ENCODE results near the gene WDR90.

Gene WDR90

GRCh38 chr16:674968-675883 lies 26.1 kb downstream of the WDR90 start, which contains the start of gene RHBDL1:
RHBDL1 (plus strand) TSS chr16:675671; CDS start chr16:675791, 120 bp downstream.
- no peak for DNase-seq (ENCODE audit: low read depth in 3 of 3, low spot score in 1 of 3)

- DNase-seq (ENCODE audit: low read depth in 3 of 3, low spot score in 1 of 3), result no peak
Measured at GRCh38 chr16:675884-676564, 26.9 kb downstream of the WDR90 start.

- DNase-seq (ENCODE audit: low read depth in 3 of 3, low spot score in 1 of 3), result no peak
Measured at GRCh38 chr16:676565-676902, 27.4 kb downstream of the WDR90 start.

GRCh38 chr16:676913-677312 lies 27.7 kb downstream of the WDR90 start:
- DNase-seq (ENCODE audit: low read depth in 3 of 3, low spot score in 1 of 3), result no peak

GRCh38 chr16:677316-678190 lies 28.4 kb downstream of the WDR90 start:
- no peak for DNase-seq (ENCODE audit: low read depth in 3 of 3, low spot score in 1 of 3)

GRCh38 chr16:678209-678857 lies 29.2 kb downstream of the WDR90 start:
- DNase-seq (ENCODE audit: low read depth in 3 of 3, low spot score in 1 of 3), result no peak

GRCh38 chr16:678858-679813 lies 30.0 kb downstream of the WDR90 start:
- DNase-seq (ENCODE audit: low read depth in 3 of 3, low spot score in 1 of 3), result no peak

- peak; percentile 70 to 86 (median 78) for DNase-seq (ENCODE audit: low read depth in 3 of 3, low spot score in 1 of 3)
Measured at GRCh38 chr16:679814-680624, 30.9 kb downstream of the WDR90 start, which contains the start of gene STUB1. STUB1 (plus strand) TSS chr16:680410; CDS start chr16:680526, 116 bp downstream.

- no peak for DNase-seq (ENCODE audit: low read depth in 3 of 3, low spot score in 1 of 3)
Measured at GRCh38 chr16:680625-680945, 31.4 kb downstream of the WDR90 start.

GRCh38 chr16:680967-681745 lies 32.0 kb downstream of the WDR90 start:
- no peak for DNase-seq (ENCODE audit: low read depth in 3 of 3, low spot score in 1 of 3)

- DNase-seq (ENCODE audit: low read depth in 3 of 3, low spot score in 1 of 3), result no peak
Measured at GRCh38 chr16:681746-682427, 32.7 kb downstream of the WDR90 start.

GRCh38 chr16:682493-683395 lies 33.6 kb downstream of the WDR90 start:
- DNase-seq (ENCODE audit: low read depth in 3 of 3, low spot score in 1 of 3), result no peak

- no peak for DNase-seq (ENCODE audit: low read depth in 3 of 3, low spot score in 1 of 3)
Measured at GRCh38 chr16:683396-684070, 34.4 kb downstream of the WDR90 start.

- peak; percentile 89 to 97 (median 90) for DNase-seq (ENCODE audit: low read depth in 3 of 3, low spot score in 1 of 3)
Measured at GRCh38 chr16:684071-684794, 35.1 kb downstream of the WDR90 start, which contains the start of gene JMJD8. JMJD8 (minus strand) TSS chr16:684334; CDS start chr16:684319, 15 bp downstream.

Data from stimulated activated CD4-positive, alpha-beta T cell treated with anti-CD3 and anti-CD28 coated beads, TNF-alpha, amount 100 ng/mL, for 1 hour (primary cell).